Neural crest cell (in vitro differentiated cells): Measurements from ENCODE around the gene TNFAIP2. TPM values are rescaled to one million over a fixed set of nuclear protein-coding genes. Genes with fewer than 3 reads are reported as not detected.

ENCODE experiments used
- DNase-seq: peaks from one replicate; pipeline ENCODE4 v3.0.0; 2021; ENCODE audit warnings: low read depth, mixed read lengths, low spot score
- H3K27ac Mint-ChIP-seq: one replicate; pipeline ENCODE4 v1.8.0; 2021; ENCODE audit warnings: mild to moderate bottlenecking, mixed read lengths; ENCODE audit not compliant: unreplicated experiment
- H3K27me3 Mint-ChIP-seq: 2 replicates; pipeline ENCODE4 v1.8.0; 2021; ENCODE audit warnings: low read depth, mild to moderate bottlenecking, mixed read lengths
- H3K36me3 Mint-ChIP-seq: 2 replicates; pipeline ENCODE4 v1.8.0; 2021; ENCODE audit warnings: low read depth, mild to moderate bottlenecking, mixed read lengths
- H3K4me1 Mint-ChIP-seq: 2 replicates; pipeline ENCODE4 v1.8.0; 2021; ENCODE audit warnings: mixed read lengths
- H3K4me3 Mint-ChIP-seq: one replicate; pipeline ENCODE4 v1.8.0; 2021; ENCODE audit warnings: mild to moderate bottlenecking, mixed read lengths
- H3K9me3 Mint-ChIP-seq: 2 replicates; pipeline ENCODE4 v1.8.0; 2021; ENCODE audit warnings: mixed read lengths
- total RNA-seq: library from RNA; stranded (reverse); gene quantifications from 2 replicates; pipeline ENCODE4 v1.2.1, GENCODE V29; 2021
- TF ChIP-seq, protein P1 (sequence below): fragments of 200-600 bp; sonication (generic); conservative IDR thresholded peaks from 2 replicates; pipeline ENCODE4 v1.5.0; 2021; ENCODE audit warnings: antibody characterized with exemption, mild to moderate bottlenecking

TNFAIP2 gene
- total RNA-seq, 1 donor from 2014 or later = 11.6 TPM

- TF ChIP-seq, protein P1, sequence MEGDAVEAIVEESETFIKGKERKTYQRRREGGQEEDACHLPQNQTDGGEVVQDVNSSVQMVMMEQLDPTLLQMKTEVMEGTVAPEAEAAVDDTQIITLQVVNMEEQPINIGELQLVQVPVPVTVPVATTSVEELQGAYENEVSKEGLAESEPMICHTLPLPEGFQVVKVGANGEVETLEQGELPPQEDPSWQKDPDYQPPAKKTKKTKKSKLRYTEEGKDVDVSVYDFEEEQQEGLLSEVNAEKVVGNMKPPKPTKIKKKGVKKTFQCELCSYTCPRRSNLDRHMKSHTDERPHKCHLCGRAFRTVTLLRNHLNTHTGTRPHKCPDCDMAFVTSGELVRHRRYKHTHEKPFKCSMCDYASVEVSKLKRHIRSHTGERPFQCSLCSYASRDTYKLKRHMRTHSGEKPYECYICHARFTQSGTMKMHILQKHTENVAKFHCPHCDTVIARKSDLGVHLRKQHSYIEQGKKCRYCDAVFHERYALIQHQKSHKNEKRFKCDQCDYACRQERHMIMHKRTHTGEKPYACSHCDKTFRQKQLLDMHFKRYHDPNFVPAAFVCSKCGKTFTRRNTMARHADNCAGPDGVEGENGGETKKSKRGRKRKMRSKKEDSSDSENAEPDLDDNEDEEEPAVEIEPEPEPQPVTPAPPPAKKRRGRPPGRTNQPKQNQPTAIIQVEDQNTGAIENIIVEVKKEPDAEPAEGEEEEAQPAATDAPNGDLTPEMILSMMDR = no peak
- no peak overlapping the region for H3K27ac Mint-ChIP-seq
- no peak for DNase-seq
- H3K9me3 Mint-ChIP-seq = no peaks in the 10 kb centered on the region
- no peak overlapping the region for H3K4me3 Mint-ChIP-seq
- H3K27me3 Mint-ChIP-seq = peaks cover 17% of the 10 kb centered on the region
- no peaks in the 10 kb centered on the region for H3K4me1 Mint-ChIP-seq
- no peaks in the 10 kb centered on the region for H3K36me3 Mint-ChIP-seq
These were observed 34.3 kb upstream of the TNFAIP2 start for GRCh38 chr14:103088921-103089320.

DNA sequence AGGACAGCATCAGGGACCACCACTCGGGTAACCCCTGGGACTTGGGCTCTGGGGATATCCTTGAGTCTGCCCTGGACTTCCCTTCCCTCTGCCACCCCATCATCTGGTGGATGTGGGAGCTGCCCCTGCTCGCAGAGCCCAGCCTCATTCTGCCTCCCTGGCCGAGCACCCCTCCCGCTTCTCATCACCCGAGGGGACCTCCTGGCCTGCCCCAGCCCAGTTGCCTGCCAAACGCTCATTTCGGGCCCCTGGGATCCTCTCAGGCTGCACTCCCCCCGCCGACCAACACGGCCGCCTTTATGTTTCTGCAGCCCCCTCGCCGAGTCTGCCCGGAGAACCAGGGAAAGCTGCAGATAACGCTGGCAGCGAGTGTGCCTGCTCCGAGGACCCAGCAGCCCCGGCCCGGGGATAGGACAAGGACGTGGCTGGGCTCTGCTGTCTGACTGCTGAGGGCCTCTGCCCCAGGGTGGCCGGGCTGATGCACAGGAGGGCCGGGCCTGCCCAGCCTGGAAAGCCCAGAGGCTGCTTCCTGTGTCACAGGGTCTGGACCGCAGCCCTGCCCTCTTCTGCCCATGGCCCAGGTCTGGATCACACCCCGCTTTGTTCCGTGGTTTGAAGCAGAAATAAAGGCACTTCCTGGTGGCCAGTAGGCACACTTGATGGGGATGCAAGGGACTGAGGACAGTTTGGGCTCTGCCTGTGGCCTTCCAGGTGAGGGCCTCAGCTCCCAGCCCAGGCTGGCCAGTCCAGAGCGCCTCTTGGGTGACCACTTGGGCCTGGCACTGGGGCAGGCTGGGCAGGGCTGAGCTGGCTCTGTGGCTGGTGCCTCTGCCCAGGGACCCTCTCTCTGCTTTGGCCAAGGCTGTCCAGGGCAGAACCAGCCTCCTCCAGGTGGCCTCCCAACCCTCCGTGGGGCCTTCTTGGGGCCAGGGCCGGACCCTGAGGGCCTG lies 33.6 kb upstream of the TNFAIP2 start:
- H3K9me3 Mint-ChIP-seq = no peaks in the 10 kb centered on the region
- no peak for DNase-seq
- TF ChIP-seq, protein P1 = no peak
- no peaks in the 10 kb centered on the region for H3K4me1 Mint-ChIP-seq
- H3K27me3 Mint-ChIP-seq = peaks cover 12% of the 10 kb centered on the region
- H3K4me3 Mint-ChIP-seq = no peak overlapping the region
- H3K27ac Mint-ChIP-seq = no peak overlapping the region
- no peaks in the 10 kb centered on the region for H3K36me3 Mint-ChIP-seq

GRCh38 chr14:103090481-103091020 lies 32.7 kb upstream of the TNFAIP2 start:
- no peaks in the 10 kb centered on the region for H3K36me3 Mint-ChIP-seq
- no peaks in the 10 kb centered on the region for H3K9me3 Mint-ChIP-seq
- H3K4me3 Mint-ChIP-seq = no peak overlapping the region
- TF ChIP-seq, protein P1 = no peak
- H3K27me3 Mint-ChIP-seq = peaks cover 6% of the 10 kb centered on the region
- H3K4me1 Mint-ChIP-seq = no peaks in the 10 kb centered on the region
- no peak overlapping the region for H3K27ac Mint-ChIP-seq
- DNase-seq = no peak

DNA sequence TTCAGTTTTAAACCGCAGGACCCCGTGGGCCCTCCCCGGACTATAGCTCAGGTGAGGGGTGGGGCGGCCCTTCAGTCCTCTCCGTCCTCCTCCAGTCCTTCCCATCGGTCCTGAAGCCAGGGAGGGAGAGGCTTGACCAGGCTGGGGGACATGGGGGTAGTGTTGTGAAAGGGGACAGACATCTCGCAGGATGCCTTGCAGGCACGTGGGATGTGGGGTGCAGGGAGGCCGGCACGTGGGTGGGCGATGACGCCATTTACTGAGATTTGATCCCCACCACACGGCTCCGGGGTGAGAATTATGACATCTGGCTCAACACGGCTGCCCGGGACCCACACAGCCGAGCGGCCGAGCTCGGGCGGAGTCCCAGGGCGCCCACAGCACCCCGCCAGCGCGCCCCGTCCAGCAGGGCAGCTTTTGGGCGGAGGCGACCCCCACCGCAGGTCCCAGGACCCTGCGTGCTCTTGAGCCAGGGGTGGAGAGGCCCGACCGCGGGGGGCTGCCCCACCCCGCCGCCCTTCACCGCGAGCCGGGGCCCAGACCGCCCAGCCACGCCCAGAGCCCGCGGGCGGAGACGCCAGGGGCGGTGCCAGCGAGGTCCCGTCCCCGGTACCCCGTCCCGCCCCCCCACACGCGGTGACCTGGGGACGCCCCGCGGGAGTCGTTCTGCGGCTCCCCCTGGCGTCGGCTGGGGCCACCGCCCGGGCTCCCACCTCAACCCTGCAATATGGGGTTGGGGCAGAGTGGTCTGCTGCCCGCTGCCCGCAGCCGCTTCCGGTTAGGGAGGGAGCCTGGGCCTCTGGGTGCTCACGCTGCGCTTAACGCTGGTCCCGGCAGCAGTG lies 32.0 kb upstream of the TNFAIP2 start:
- peak; percentile 38 for DNase-seq
- Mint-ChIP-seq H3K27ac (no peak overlapping the region), H3K9me3 (no peaks in the 10 kb centered on the region), H3K27me3 (peaks cover 5% of the 10 kb centered on the region), H3K4me1 (peaks cover 2% of the 10 kb centered on the region), H3K4me3 (no peak overlapping the region), H3K36me3 (no peaks in the 10 kb centered on the region)
- TF ChIP-seq, protein P1 = peak; percentile 52

- Mint-ChIP-seq H3K4me1 (peaks cover 7% of the 10 kb centered on the region), H3K9me3 (no peaks in the 10 kb centered on the region), H3K27ac (no peak overlapping the region), H3K36me3 (no peaks in the 10 kb centered on the region), H3K4me3 (no peak overlapping the region), H3K27me3 (peaks cover 5% of the 10 kb centered on the region)
- no peak for DNase-seq
- TF ChIP-seq, protein P1 = no peak
These were observed 31.4 kb upstream of the TNFAIP2 start for GRCh38 chr14:103091883-103092222.
